Osteocyte (in vitro differentiated cells): Measurements from ENCODE around the gene IPCEF1. TPM values are rescaled to one million over a fixed set of nuclear protein-coding genes. Genes with fewer than 3 reads are reported as not detected.

Source experiments
- DNase-seq: peaks from one replicate; pipeline ENCODE4 v3.0.0; 2021; ENCODE audit warnings: mixed read lengths; ENCODE audit not compliant: unreplicated experiment; ENCODE audit errors: extremely low spot score
- H3K27ac Mint-ChIP-seq: one replicate; pipeline ENCODE4 v1.8.0; 2021; ENCODE audit warnings: mild to moderate bottlenecking, mixed read lengths; ENCODE audit not compliant: unreplicated experiment
- H3K27me3 Mint-ChIP-seq: one replicate; pipeline ENCODE4 v1.8.0; 2021; ENCODE audit warnings: mixed read lengths; ENCODE audit not compliant: unreplicated experiment
- H3K36me3 Mint-ChIP-seq: one replicate; pipeline ENCODE4 v1.8.0; 2021; ENCODE audit warnings: mixed read lengths; ENCODE audit not compliant: unreplicated experiment
- H3K4me1 Mint-ChIP-seq: one replicate; pipeline ENCODE4 v1.8.0; 2021; ENCODE audit warnings: mixed read lengths; ENCODE audit not compliant: unreplicated experiment
- H3K4me3 Mint-ChIP-seq: one replicate; pipeline ENCODE4 v1.8.0; 2021; ENCODE audit warnings: mild to moderate bottlenecking, moderate library complexity, mixed read lengths; ENCODE audit not compliant: unreplicated experiment
- H3K9me3 Mint-ChIP-seq: one replicate; pipeline ENCODE4 v1.8.0; 2021; ENCODE audit warnings: mixed read lengths; ENCODE audit not compliant: unreplicated experiment
- CTCF ChIP-seq: fragments of 200-600 bp; sonication (generic); IDR thresholded peaks from 2 replicates; pipeline ENCODE4 v1.5.0; 2021; ENCODE audit warnings: antibody characterized with exemption, mild to moderate bottlenecking, moderate library complexity
- total RNA-seq: library from RNA; stranded (reverse); gene quantifications from 2 replicates; pipeline ENCODE4 v1.2.1, GENCODE V29; 2021

Gene IPCEF1
- total RNA-seq, 1 donor from 2014 or later, result 0.46 TPM

- TF ChIP-seq CTCF, result no peak
- Mint-ChIP-seq H3K4me3 (no peak overlapping the region), H3K27ac (no peak overlapping the region)
Measured at GRCh38 chr6:154360476-154360875, 3.9 kb upstream of the IPCEF1 start.

GRCh38 chr6:154359679-154360078 is 3.1 kb upstream of the IPCEF1 start:
- peaks cover under 1% of the 10 kb centered on the region for H3K9me3 Mint-ChIP-seq
- no peaks in the 10 kb centered on the region for H3K4me1 Mint-ChIP-seq
- H3K36me3 Mint-ChIP-seq, result no peaks in the 10 kb centered on the region
- H3K27me3 Mint-ChIP-seq, result no peaks in the 10 kb centered on the region
- DNase-seq, result peak; percentile 11
- no peak overlapping the region for H3K27ac Mint-ChIP-seq
- no peak for TF ChIP-seq CTCF
- H3K4me3 Mint-ChIP-seq, result no peak overlapping the region

More at GRCh38 chr6:154360476-154360875, 3.9 kb upstream of the IPCEF1 start:
- no peaks in the 10 kb centered on the region for H3K27me3 Mint-ChIP-seq
- no peaks in the 10 kb centered on the region for H3K36me3 Mint-ChIP-seq
- H3K9me3 Mint-ChIP-seq, result no peaks in the 10 kb centered on the region
- peak; percentile 5 for DNase-seq
- no peaks in the 10 kb centered on the region for H3K4me1 Mint-ChIP-seq

- H3K9me3 Mint-ChIP-seq, result peaks cover 3% of the 10 kb centered on the region
- no peak for TF ChIP-seq CTCF
- H3K4me1 Mint-ChIP-seq, result no peaks in the 10 kb centered on the region
- no peak overlapping the region for H3K27ac Mint-ChIP-seq
- peak; percentile 25 for DNase-seq
- H3K36me3 Mint-ChIP-seq, result no peaks in the 10 kb centered on the region
- H3K4me3 Mint-ChIP-seq, result no peak overlapping the region
- H3K27me3 Mint-ChIP-seq, result no peaks in the 10 kb centered on the region
Measured at GRCh38 chr6:154359161-154359574, 2.6 kb upstream of the IPCEF1 start.

GRCh38 chr6:154358019-154358545 is 1.5 kb upstream of the IPCEF1 start:
- no peaks in the 10 kb centered on the region for H3K36me3 Mint-ChIP-seq
- H3K27ac Mint-ChIP-seq, result no peak overlapping the region
- H3K9me3 Mint-ChIP-seq, result peaks cover 3% of the 10 kb centered on the region
- H3K27me3 Mint-ChIP-seq, result no peaks in the 10 kb centered on the region
- no peak overlapping the region for H3K4me3 Mint-ChIP-seq
- H3K4me1 Mint-ChIP-seq, result no peaks in the 10 kb centered on the region
- peak; percentile 13 for DNase-seq
- TF ChIP-seq CTCF, result no peak

GRCh38 chr6:154356113-154356512 is 490 bp downstream of the IPCEF1 start:
- Mint-ChIP-seq H3K36me3 (no peaks in the 10 kb centered on the region), H3K9me3 (peaks cover 3% of the 10 kb centered on the region), H3K27me3 (no peaks in the 10 kb centered on the region), H3K27ac (no peak overlapping the region), H3K4me1 (no peaks in the 10 kb centered on the region), H3K4me3 (no peak overlapping the region)
- TF ChIP-seq CTCF, result no peak
- DNase-seq, result peak; percentile 1
